Measurements from ENCODE around the gene ARL6IP5. TPM values are rescaled to one million over a fixed set of nuclear protein-coding genes. Genes with fewer than 3 reads are reported as not detected.

ARL6IP5 gene
- total and polyA plus RNA-seq, 9 of the 15 experiments (the other 6 are each of a cell fraction or from before 2014, with no cell fraction given) = 10.3 to 54.0 (median 12.7) TPM

- TF ChIP-seq SFPQ (IDR thresholded peaks at IDR 0.05; ENCODE audit: low read depth, low read length) (no peak), SRF (CRISPR knock-in tag; IDR thresholded peaks at IDR 0.05) (no peak), WHSC1 (IDR thresholded peaks at IDR 0.05; ENCODE audit: low read length) (no peak), RAD21 (CRISPR knock-in tag; conservative IDR thresholded peaks at IDR 0.05 in 1 of 2, IDR thresholded peaks at IDR 0.05 in 1 of 2) (peak in 1 of 2 experiments; percentile 16; a peak in 1 of 4 replicates), NEUROD1 (IDR thresholded peaks at IDR 0.05; ENCODE audit: borderline replicate concordance, low read depth, low read length, partially characterized antibody) (peak; percentile 64), TEAD4 (IDR thresholded peaks at IDR 0.05; ENCODE audit: low read length) (peak; percentile 54; the same call in 1 of the 2 replicates), TEAD4 (CRISPR knock-in tag; IDR thresholded peaks at IDR 0.05; ENCODE audit: borderline replicate concordance) (no peak), E2F8 (IDR thresholded peaks at IDR 0.05; ENCODE audit: low read depth, partially characterized antibody) (no peak), LEF1 (IDR thresholded peaks at IDR 0.05) (peak; percentile 56; the same call in 1 of the 2 replicates), TEAD1 (CRISPR knock-in tag; IDR thresholded peaks at IDR 0.05) (0 out of 4 replicates have a peak, but pooled peaks of 1 of the 2 experiments have one; percentile 31), RCOR1 (IDR thresholded peaks at IDR 0.05; ENCODE audit: borderline replicate concordance in 1 of 2, low read depth in 2 of 2, low read length in 2 of 2) (peak in 1 of 2 experiments; percentile 59; a peak in 1 of 4 replicates), ARNT (IDR thresholded peaks at IDR 0.05) (0 out of 4 replicates have a peak, but pooled peaks of 1 of the 2 experiments have one; percentile 27), MLX (CRISPR knock-in tag; conservative IDR thresholded peaks at IDR 0.05) (no peak), ATF3 (IDR thresholded peaks at IDR 0.05) (peak; percentile 90), ATF3 (CRISPR knock-in tag; conservative IDR thresholded peaks at IDR 0.05) (no peak), STAG1 (CRISPR knock-in tag; IDR thresholded peaks at IDR 0.05; ENCODE audit: borderline replicate concordance) (no peak), KLF6 (CRISPR knock-in tag; IDR thresholded peaks at IDR 0.05; ENCODE audit: borderline replicate concordance) (peak; percentile 8; the same call in 1 of the 2 replicates), DMBX1 (CRISPR knock-in tag; IDR thresholded peaks at IDR 0.05; ENCODE audit: borderline replicate concordance) (0 out of 2 replicates have a peak, but pooled peaks have one; percentile 58), PTTG1 (tag; IDR thresholded peaks at IDR 0.05; ENCODE audit: low read depth) (0 out of 2 replicates have a peak, but pooled peaks have one; percentile 38), BRD9 (IDR thresholded peaks at IDR 0.05; ENCODE audit: low read depth, partially characterized antibody) (peak; percentile 28), EP300 (IDR thresholded peaks at IDR 0.05; ENCODE audit: low read length) (peak; percentile 94), LARP7 (IDR thresholded peaks at IDR 0.05) (no peak)
These were observed 58.9 kb downstream of the ARL6IP5 start (continued) for GRCh38 chr3:69143612-69144011.

All from K562 (cell line).